ENCODE data around the gene SLC26A1. TPM values are rescaled to one million over a fixed set of nuclear protein-coding genes. Genes with fewer than 3 reads are reported as not detected.

SLC26A1 gene, protein sequence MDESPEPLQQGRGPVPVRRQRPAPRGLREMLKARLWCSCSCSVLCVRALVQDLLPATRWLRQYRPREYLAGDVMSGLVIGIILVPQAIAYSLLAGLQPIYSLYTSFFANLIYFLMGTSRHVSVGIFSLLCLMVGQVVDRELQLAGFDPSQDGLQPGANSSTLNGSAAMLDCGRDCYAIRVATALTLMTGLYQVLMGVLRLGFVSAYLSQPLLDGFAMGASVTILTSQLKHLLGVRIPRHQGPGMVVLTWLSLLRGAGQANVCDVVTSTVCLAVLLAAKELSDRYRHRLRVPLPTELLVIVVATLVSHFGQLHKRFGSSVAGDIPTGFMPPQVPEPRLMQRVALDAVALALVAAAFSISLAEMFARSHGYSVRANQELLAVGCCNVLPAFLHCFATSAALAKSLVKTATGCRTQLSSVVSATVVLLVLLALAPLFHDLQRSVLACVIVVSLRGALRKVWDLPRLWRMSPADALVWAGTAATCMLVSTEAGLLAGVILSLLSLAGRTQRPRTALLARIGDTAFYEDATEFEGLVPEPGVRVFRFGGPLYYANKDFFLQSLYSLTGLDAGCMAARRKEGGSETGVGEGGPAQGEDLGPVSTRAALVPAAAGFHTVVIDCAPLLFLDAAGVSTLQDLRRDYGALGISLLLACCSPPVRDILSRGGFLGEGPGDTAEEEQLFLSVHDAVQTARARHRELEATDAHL
- under 1 TPM in 1 of 2 donors, not detected in 1; 0.37 TPM for total RNA-seq

DNA sequence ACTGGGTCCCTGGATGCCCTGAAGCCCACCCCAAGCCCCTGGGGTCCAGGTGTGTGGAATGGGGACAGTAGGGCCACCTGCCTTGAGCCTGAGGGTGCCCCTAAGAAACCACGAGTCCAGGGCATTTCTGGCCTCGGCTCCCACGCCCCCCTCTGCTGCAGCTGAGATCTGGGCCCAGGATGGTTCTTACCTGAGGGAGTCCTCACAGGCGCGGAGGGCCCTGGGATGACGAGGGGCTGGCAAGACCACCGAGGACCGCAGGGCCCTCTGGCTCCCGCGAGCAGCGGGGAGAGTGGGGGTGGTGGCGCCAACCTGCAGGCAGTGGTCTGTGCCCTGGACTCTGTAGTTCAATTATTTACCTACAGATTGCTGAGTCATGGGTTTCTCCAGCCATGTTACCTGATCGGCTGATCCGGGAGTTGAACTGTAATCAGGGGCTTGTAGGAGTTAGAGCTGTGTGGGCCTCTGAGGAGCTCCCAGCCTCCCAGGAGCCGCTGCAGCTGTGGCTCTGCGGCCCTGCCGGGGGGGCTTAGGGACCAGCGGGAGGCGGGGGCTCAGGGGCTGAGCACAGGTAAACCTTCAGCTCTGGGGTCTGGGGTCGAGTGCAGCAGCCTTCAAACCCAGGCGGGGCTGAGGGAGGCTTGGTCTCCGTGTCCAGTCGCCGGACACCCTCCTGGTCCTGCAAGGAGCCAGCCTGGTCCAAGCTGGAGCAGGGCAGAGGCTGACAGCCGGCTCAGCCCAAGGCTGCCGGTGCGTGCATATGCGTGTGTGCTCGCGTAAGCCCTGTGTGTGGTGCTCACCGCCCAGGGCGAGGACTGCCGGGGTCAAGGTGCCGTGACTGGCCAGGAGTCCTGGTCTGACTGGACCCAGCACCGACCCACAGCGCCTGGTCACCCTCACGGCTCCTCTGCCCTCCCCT lies at the start of gene SLC26A1:
Gene SLC26A1, minus strand, starts transcription at position 294 of the 919 bp plus-strand sequence. CDS start 1,701 bp downstream, outside the sequence.
- peaks cover 5% of the 10 kb centered on the region for H3K27me3 Mint-ChIP-seq
- H3K4me1 Mint-ChIP-seq, result no peaks in the 10 kb centered on the region
- no peaks in the 10 kb centered on the region for H3K9me3 Mint-ChIP-seq
- ATAC-seq (replicated peaks), result no peak
- H3K27ac Mint-ChIP-seq, result no peak within 1 kb of the TSS
- H3K36me3 Mint-ChIP-seq (ENCODE audit: low read depth), result no peaks in the 10 kb centered on the region
- no peak within 1 kb of the TSS for H3K4me3 Mint-ChIP-seq

DNA sequence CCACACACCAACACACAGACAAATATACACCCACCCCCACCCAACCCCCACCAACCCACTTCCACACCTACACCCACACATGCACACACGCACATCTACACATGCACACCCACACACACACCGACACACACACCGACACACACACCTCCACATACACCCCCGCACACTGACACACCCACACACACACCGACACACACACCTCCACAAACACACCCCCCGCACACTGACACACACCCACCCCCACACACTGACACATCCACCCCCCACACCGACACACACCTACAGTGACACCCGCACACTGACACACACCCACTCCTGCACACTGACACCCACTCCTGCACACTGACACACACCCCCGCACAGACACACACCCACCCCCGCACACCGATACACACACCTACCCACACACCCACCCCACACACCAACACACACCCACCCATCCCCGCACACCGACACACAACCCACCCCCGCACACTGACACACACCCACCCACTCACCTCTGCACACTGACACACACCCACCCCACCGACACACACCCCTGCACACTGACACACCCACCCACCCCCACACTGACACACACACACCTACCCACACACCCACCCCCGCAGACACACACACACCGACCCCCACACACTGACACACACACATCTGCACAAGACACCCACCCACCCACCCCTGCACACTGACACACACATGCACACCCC lies 49.3 kb upstream of the SLC26A1 start:
- peaks cover 5% of the 10 kb centered on the region for H3K36me3 Mint-ChIP-seq (ENCODE audit: low read depth)
- no peaks in the 10 kb centered on the region for H3K9me3 Mint-ChIP-seq
- peaks cover 5% of the 10 kb centered on the region for H3K4me1 Mint-ChIP-seq
- no peak overlapping the region for H3K4me3 Mint-ChIP-seq
- no peak overlapping the region for H3K27ac Mint-ChIP-seq
- no peak for ATAC-seq (replicated peaks)
- H3K27me3 Mint-ChIP-seq, result peaks cover 9% of the 10 kb centered on the region

DNA sequence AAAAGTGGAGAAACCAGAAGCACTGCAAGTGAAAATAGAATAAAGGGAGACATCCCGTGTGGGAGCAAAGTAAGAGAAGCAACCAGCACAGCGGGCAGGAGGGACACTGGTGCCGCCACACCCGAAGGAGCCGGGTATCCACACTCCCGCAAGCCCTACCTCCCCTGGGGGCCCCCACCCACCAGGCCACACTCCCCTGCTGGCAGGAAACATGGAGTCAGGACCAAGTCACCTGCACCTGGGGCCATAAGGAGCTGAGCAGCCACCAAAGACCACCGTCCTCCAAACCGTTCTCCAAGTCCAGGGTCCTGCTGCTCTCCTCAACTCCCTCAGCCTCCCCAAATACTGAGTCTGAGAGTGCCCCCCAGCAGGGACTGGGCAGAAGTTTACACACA lies 48.7 kb upstream of the SLC26A1 start:
- Mint-ChIP-seq H3K9me3 (no peaks in the 10 kb centered on the region), H3K4me1 (peaks cover 5% of the 10 kb centered on the region), H3K4me3 (no peak overlapping the region), H3K27me3 (peaks cover 8% of the 10 kb centered on the region), H3K27ac (no peak overlapping the region), H3K36me3 (ENCODE audit: low read depth) (peaks cover 4% of the 10 kb centered on the region)
- no peak for ATAC-seq (replicated peaks)

DNA sequence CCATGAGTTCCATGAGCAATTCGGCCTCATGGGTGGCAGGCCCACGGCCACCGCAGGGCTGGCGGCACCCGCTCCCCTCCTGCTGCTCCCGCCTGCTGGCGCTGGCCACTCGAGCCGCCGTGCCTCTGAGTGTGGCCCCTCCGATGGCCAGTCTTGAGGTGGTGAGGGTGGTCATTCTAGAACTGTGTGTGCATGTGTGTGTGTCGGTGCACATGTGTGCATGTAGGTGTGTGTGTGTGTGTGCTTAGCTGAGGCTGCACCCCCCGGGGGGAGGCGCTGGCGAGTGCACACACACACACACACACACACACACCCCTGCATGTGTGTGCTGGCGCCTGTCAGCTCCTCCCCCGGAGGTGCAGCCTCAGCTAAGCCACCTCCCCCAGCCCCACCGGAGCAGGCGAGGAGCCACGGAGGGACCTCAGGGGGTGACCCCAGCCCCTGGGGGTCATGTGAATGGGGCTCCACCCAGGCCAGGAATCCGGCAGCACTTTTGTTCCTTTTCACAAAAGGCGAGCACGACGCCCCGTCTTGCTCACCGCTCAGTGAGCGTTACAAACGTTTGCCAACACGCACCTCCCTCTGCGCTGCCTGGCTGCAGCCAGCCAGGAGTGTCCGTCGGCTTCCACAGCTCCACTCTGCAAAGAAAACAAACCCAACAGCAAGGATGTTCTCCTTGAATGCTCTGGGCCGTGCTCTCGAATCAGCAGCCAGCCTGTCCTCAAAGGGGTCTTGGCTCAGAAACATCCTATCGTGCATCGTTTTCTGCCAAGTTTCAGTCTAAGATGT lies 48.1 kb upstream of the SLC26A1 start:
- H3K36me3 Mint-ChIP-seq (ENCODE audit: low read depth), result no peaks in the 10 kb centered on the region
- H3K27ac Mint-ChIP-seq, result no peak overlapping the region
- no peak for ATAC-seq (replicated peaks)
- peaks cover 4% of the 10 kb centered on the region for H3K27me3 Mint-ChIP-seq
- no peak overlapping the region for H3K4me3 Mint-ChIP-seq
- H3K9me3 Mint-ChIP-seq, result no peaks in the 10 kb centered on the region
- peaks cover 5% of the 10 kb centered on the region for H3K4me1 Mint-ChIP-seq

DNA sequence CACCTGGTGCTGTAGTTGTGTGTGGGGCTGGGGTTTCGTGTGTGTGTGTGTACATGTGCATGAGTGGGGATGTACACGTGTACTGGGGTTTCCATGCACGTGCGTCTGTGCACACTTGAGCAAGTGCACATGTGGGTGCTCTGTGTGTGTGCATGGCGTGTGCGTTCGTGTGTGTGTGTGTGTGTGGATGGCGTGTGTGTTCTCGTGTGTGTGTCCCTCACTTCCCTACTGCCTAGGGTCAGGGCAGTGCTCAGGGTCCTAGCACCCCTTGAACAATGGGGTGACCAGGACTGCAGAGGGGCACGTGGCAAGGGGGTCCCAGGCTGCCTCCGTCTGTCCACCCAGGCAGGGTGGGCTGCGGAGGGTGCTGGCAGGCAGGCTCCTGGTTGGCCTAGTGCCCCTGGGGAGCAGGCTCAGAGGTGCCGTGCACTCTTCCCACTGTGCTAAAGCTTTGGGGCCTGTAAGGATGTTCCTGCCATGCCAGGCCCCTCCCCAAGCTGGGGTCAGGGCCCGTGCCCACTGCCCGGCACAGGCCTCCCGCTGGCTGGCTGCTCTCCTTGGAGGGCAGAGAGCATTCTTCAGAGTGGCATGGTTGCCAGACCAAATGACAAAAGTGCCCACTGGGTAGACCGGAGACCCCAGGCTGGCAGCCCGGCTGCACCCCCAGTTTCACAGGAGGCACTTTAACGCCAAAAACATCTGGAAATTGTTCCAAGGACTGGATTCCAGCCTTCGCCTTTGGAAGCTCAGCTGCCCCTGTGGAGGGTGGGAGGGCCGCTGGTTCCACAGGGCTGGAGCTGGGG lies 47.3 kb upstream of the SLC26A1 start:
- no peaks in the 10 kb centered on the region for H3K36me3 Mint-ChIP-seq (ENCODE audit: low read depth)
- H3K27ac Mint-ChIP-seq, result no peak overlapping the region
- peaks cover 5% of the 10 kb centered on the region for H3K4me1 Mint-ChIP-seq
- peaks cover 4% of the 10 kb centered on the region for H3K27me3 Mint-ChIP-seq
- H3K4me3 Mint-ChIP-seq, result no peak overlapping the region
- no peak for ATAC-seq (replicated peaks)
- H3K9me3 Mint-ChIP-seq, result no peaks in the 10 kb centered on the region

DNA sequence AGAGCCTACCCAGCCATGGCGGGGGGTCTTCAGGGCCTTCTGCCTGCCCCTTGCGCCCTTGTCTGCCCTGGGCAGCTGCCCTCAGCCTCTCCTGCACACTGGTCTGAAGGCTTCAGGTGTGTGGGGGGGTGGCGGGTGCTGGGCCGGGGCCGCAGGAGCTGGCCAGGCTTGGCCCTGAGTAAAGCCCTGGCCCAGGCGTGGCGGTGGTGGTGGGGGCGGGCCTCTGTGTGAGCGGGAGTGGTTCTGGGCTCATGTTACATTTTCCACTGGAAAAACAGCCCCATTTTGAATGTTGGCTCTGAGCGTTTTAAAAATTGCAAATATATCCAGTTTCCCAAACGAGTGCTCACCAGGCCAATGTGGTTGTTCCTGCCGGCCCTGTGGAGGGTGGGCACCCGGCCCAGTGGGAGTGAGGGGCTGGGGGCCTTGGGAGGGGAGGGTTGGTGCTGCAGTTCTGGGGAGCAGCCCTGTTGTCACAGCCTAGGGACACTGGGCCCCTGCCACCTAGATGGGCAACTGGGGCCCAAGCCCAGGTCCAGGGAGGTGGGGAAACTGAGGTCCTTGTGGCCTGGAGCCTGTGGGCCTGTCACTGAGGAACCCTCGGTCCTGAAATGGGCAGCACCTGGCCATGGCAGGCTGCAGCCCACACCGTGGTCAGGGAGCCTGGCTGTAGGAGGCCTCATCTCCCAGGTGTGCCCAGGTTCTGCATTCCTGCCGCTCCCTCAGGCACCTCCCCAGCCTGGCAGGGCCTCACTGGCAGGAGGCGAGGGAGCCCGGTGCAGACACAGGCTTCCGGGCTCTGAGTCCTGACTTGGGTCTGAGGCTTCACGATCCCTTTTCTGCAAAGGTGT lies 46.5 kb upstream of the SLC26A1 start:
- H3K36me3 Mint-ChIP-seq (ENCODE audit: low read depth), result no peaks in the 10 kb centered on the region
- no peak overlapping the region for H3K27ac Mint-ChIP-seq
- H3K27me3 Mint-ChIP-seq, result peaks cover 4% of the 10 kb centered on the region
- no peaks in the 10 kb centered on the region for H3K9me3 Mint-ChIP-seq
- no peak for ATAC-seq (replicated peaks)
- H3K4me1 Mint-ChIP-seq, result peaks cover 5% of the 10 kb centered on the region
- H3K4me3 Mint-ChIP-seq, result no peak overlapping the region

DNA sequence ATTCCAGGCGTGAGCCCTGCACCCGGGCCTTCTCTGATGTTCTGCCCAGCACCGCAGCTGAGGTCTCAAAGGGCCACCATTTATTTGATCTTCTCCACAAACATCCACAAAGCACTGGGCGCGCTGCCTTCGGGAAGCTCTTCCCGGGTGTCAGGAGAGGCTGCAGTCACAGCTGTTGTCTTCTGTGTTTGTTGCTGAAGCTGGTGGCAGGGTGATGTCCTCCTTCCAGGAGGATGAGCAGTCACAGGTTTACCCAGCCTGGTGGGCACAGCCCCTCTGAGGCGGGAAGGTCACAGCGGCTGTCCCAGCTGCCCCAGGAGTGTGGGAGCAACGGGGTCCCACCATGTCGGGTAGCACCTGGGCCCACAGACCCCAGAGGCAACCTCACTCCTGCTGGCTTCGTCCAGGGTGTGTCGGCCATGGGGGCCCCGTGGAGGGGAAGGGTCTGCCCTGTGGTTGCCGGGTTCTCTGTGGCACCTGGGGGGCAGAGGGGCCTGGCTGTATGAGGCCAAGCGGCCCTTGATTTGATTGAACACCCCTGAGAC lies 45.8 kb upstream of the SLC26A1 start:
- H3K27ac Mint-ChIP-seq, result no peak overlapping the region
- no peak overlapping the region for H3K4me3 Mint-ChIP-seq
- peaks cover 5% of the 10 kb centered on the region for H3K4me1 Mint-ChIP-seq
- H3K9me3 Mint-ChIP-seq, result no peaks in the 10 kb centered on the region
- H3K27me3 Mint-ChIP-seq, result peaks cover 4% of the 10 kb centered on the region
- H3K36me3 Mint-ChIP-seq (ENCODE audit: low read depth), result no peaks in the 10 kb centered on the region
- ATAC-seq (replicated peaks), result no peak

DNA sequence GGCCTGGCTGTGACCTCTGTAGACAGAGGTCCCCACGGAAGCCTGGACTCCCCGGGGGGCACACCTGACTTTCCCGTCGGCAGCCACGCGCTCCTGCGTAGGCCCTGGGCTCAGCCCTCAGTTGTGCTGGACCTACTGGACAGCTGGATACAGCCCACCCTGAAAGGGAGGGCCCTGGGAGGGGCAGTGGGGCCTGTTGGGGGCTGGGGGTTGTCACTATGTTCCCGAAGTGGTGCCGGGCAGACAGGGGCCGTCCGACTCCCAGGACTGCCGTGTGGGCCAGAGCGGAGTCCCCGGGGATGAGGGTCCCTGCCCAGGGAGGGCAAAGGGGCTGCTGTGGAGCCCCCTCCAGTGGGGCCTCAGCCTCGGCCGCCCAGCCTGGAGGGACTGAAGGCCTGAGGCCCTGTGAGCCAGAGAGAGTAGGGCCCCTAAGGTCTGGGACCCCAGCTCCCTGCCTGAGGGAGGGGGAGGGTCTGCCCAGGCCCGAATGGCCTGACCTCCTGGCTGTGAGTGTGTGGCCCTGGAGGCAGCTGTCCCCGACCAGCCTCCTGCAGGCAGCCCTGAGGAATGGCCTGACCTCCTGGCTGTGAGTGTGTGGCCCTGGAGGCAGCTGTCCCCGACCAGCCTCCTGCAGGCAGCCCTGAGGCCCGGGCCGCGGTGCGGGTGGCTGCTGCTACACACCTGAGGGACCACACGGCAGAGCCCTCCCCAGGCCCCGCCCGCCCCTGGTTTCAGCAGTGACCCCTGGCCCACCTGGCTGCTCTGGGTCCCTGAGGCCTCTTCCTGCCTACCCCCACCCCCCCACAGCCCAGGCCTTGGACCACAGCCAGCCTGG lies 44.0 kb upstream of the SLC26A1 start:
- Mint-ChIP-seq H3K4me1 (no peaks in the 10 kb centered on the region), H3K4me3 (no peak overlapping the region), H3K27me3 (no peaks in the 10 kb centered on the region), H3K27ac (no peak overlapping the region), H3K9me3 (no peaks in the 10 kb centered on the region), H3K36me3 (ENCODE audit: low read depth) (no peaks in the 10 kb centered on the region)
- ATAC-seq (replicated peaks), result no peak

DNA sequence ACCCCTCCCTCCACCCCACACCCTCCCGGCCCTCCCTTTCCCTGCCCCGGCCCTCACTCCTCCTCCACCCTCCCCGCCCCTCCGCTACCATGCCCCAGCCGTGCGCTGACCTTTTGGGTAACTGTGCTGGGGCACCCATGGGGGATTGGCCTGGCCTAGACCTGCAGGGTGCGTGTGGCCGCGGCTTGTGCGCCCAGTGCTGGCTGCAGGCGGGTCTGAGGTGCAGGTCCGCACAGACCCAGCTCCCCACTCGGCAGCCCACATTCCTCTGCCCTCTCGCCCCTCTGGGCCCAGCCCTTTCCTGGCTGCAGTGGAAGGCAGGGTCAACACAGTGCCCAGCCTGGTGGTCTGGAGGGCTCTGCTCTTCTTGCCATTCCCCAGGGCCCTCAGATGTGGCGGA lies 42.9 kb upstream of the SLC26A1 start:
- Mint-ChIP-seq H3K9me3 (no peaks in the 10 kb centered on the region), H3K27ac (no peak overlapping the region), H3K27me3 (no peaks in the 10 kb centered on the region), H3K36me3 (ENCODE audit: low read depth) (no peaks in the 10 kb centered on the region), H3K4me3 (no peak overlapping the region), H3K4me1 (no peaks in the 10 kb centered on the region)
- no peak for ATAC-seq (replicated peaks)

DNA sequence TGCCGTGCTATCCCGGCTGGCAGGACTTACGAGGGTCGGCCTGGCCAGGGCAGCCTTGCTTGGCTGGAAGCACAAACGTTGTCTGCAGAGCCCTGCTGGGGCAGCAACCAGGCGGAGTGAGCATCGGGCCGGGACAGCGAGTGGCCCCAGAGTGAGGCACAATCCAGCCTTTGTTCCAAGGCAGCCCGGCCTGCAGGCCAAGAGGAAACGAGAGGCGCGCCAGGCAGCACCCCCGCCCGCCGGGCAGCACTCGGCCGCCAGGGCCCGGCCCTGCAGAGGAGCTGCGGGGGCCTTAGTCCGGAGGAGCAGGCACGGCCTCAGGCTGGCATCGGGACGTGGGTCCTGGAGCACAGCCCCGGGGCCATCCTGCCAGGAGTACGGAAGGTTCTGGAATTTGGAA lies 42.3 kb upstream of the SLC26A1 start:
- H3K4me3 Mint-ChIP-seq, result no peak overlapping the region
- H3K4me1 Mint-ChIP-seq, result no peaks in the 10 kb centered on the region
- no peaks in the 10 kb centered on the region for H3K9me3 Mint-ChIP-seq
- H3K27me3 Mint-ChIP-seq, result no peaks in the 10 kb centered on the region
- H3K27ac Mint-ChIP-seq, result no peak overlapping the region
- no peaks in the 10 kb centered on the region for H3K36me3 Mint-ChIP-seq (ENCODE audit: low read depth)
- ATAC-seq (replicated peaks), result no peak

DNA sequence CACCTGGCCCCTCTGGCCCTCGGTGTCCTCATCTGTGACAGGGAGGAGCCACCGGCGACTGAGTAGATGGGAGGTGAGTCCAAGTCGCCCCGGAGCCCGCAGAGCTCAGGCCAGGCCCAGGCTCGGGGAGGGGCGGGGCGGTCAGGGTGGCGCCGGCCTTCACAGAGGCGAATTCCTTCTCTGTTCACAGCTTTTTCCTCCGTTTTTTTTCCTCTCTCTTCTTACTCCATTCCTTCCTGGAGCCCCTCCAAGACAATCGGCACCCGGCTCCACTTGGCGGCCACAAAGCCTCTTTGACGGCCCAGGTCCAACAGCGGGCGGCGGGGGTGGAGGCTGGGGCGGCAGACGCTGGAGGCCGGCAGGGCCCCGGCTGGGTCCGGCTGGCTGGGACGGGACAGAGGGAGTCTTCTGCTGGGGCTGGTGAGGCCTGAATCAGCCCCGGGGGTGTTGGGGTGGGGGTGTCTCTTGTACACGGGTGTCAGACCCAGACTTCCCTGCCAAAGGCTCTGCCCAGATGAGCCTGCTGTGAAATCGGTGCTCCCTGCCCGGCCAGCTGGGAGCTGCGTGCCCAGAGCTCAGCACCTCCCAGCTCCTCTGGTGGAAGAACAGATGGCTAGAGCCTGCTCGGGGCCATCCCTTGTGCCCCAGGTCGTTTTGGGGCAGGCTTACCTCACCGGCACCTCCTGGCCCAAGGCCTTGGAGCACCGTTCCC lies 40.8 kb upstream of the SLC26A1 start:
- H3K36me3 Mint-ChIP-seq (ENCODE audit: low read depth), result no peaks in the 10 kb centered on the region
- no peaks in the 10 kb centered on the region for H3K9me3 Mint-ChIP-seq
- no peak overlapping the region for H3K4me3 Mint-ChIP-seq
- no peaks in the 10 kb centered on the region for H3K27me3 Mint-ChIP-seq
- no peaks in the 10 kb centered on the region for H3K4me1 Mint-ChIP-seq
- ATAC-seq (replicated peaks), result no peak
- no peak overlapping the region for H3K27ac Mint-ChIP-seq

All from activated T-helper 17 cell treated with anti-CD3 and anti-CD28 coated beads, Interleukin-2, amount 50 U/mL, for 72 hours (primary cell).